Vein endothelial cell (primary cell): ENCODE data around the gene WNT11. TPM values are rescaled to one million over a fixed set of nuclear protein-coding genes. Genes with fewer than 3 reads are reported as not detected.

ENCODE experiments used
- total RNA-seq: library from RNA; depleted of rRNA; stranded (reverse); fragments of >200 nt; gene quantifications from 2 replicates; pipeline ENCODE4 v1.2.3, GENCODE V29; 2012

Gene WNT11
- not detected in 2 replicates for total RNA-seq

GRCh38 chr11:76206327-76207081, at the start of gene WNT11:
TSS of gene WNT11 (minus strand) at chr11:76206502. CDS start at chr11:76206407, 95 bp downstream.

Other genes starting within 250 kb of the WNT11 start
- gene THAP12, start 174.6 kb upstream of the WNT11 start, total RNA-seq, result 40.2 and 51.1 TPM in 2 replicates
- gene GVQW3, start 174.8 kb upstream of the WNT11 start, total RNA-seq, result 1.6 and 1.9 TPM in 2 replicates
- gene EMSY, start 238.5 kb upstream of the WNT11 start, total RNA-seq, result 17.6 and 27.3 TPM in 2 replicates